ENCODE data around the gene LSM14B.
"Not testable (repeated sequence)": the region's sequence is repeated elsewhere in the genome, so short reads cannot be mapped to it uniquely, and the experiment has no call there.

LSM14B gene

GRCh38 chr20:62121776-62122653, at the start of gene LSM14B:
Gene LSM14B (plus strand): TSS chr20:62122475. CDS start chr20:62122667, 192 bp downstream.
- intact Hi-C loops (cut with DNase I), result loop anchor here (1.0 to 10.0 kb wide), 4 partner anchors 21 to 113 kb away; partner anchors contain the start of genes OSBPL2, PSMA7 and SS18L1
- peak; percentile 85 to 99 (median 93) for DNase-seq

- intact Hi-C loops (cut with DNase I), result no loop called here
- no peak for DNase-seq
Measured at GRCh38 chr20:62073323-62073722, 49.0 kb upstream of the LSM14B start.

- no peak for DNase-seq
- intact Hi-C loops (cut with DNase I), result no loop called here
Measured at GRCh38 chr20:62079166-62079565, 43.1 kb upstream of the LSM14B start.

- DNase-seq, result peak in 1 of 10 donors; percentile 40
- intact Hi-C loops (cut with DNase I), result no loop called here
Measured at GRCh38 chr20:62080249-62080990, 41.9 kb upstream of the LSM14B start.

GRCh38 chr20:62083312-62083711, 39.0 kb upstream of the LSM14B start:
- DNase-seq, result no peak
- intact Hi-C loops (cut with DNase I), result no loop called here

- peak in 2 of 10 donors; percentile 49 to 61 for DNase-seq
- intact Hi-C loops (cut with DNase I), result not testable (repeated sequence)
Measured at GRCh38 chr20:62084224-62084623, 38.1 kb upstream of the LSM14B start.

- peak in 2 of 10 donors; percentile 36 to 67 for DNase-seq
Measured at GRCh38 chr20:62085206-62085605, 37.1 kb upstream of the LSM14B start.

GRCh38 chr20:62087227-62087626, 35.0 kb upstream of the LSM14B start:
- intact Hi-C loops (cut with DNase I), result no loop called here
- peak in 2 of 10 donors; percentile 24 to 50 for DNase-seq

More at GRCh38 chr20:62085206-62085605, 37.1 kb upstream of the LSM14B start:
- intact Hi-C loops (cut with DNase I), result no loop called here

GRCh38 chr20:62087632-62088031, 34.6 kb upstream of the LSM14B start:
- peak in 2 of 10 donors; percentile 7 to 10 for DNase-seq
- intact Hi-C loops (cut with DNase I), result no loop called here

- peak in 1 of 10 donors; percentile 1 for DNase-seq
- intact Hi-C loops (cut with DNase I), result no loop called here
Measured at GRCh38 chr20:62088258-62089127, 33.8 kb upstream of the LSM14B start.

GRCh38 chr20:62089393-62089792, 32.9 kb upstream of the LSM14B start:
- peak in 2 of 10 donors; percentile 26 to 31 for DNase-seq
- intact Hi-C loops (cut with DNase I), result no loop called here

- intact Hi-C loops (cut with DNase I), result no loop called here
- peak in 1 of 10 donors; percentile 78 for DNase-seq
Measured at GRCh38 chr20:62096421-62097380, 25.6 kb upstream of the LSM14B start.

- DNase-seq, result peak in 1 of 10 donors; percentile 55
- intact Hi-C loops (cut with DNase I), result no loop called here
Measured at GRCh38 chr20:62097881-62098407, 24.3 kb upstream of the LSM14B start.

GRCh38 chr20:62101078-62101477, 21.2 kb upstream of the LSM14B start:
- DNase-seq, result no peak
- intact Hi-C loops (cut with DNase I), result no loop called here

GRCh38 chr20:62103508-62104233, 18.6 kb upstream of the LSM14B start:
- intact Hi-C loops (cut with DNase I), result no loop called here
- peak in 2 of 10 donors; percentile 45 to 57 for DNase-seq

GRCh38 chr20:62104234-62104789, 18.0 kb upstream of the LSM14B start:
- peak in 2 of 10 donors; percentile 48 to 55 for DNase-seq
- intact Hi-C loops (cut with DNase I), result no loop called here

GRCh38 chr20:62104791-62105345, 17.4 kb upstream of the LSM14B start:
- peak in 2 of 10 donors; percentile 5 to 8 for DNase-seq
- intact Hi-C loops (cut with DNase I), result no loop called here

Data from posterior cingulate gyrus (tissue), 11 donors.